ENCODE measurements around the gene TGFB3.

Gene TGFB3

DNA sequence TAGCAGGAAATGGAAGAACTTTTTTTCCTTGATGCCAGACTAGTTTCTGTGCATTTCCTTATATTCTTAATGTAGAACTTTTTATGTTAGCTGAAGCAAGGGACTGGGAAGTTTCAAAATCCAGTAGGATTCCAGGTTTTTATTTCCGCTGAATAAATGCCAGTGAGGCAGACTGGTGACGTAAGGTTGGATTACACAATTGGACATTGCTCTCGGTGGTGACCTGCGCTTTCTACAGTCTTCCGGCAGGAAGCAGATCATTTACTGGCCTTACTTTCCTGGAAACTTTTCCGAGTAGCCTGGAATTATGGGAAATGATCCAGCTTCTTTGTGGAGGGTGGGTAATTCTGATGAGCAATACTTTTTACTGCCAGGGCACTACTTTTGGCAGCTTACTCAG is 7.3 kb upstream of the TGFB3 start:
- peak overlapping the region in 6 of 21 experiments; percentile 42 to 80 (median 68) for H3K27ac ChIP-seq
- H3K4me3 ChIP-seq = no peak overlapping the region

DNA sequence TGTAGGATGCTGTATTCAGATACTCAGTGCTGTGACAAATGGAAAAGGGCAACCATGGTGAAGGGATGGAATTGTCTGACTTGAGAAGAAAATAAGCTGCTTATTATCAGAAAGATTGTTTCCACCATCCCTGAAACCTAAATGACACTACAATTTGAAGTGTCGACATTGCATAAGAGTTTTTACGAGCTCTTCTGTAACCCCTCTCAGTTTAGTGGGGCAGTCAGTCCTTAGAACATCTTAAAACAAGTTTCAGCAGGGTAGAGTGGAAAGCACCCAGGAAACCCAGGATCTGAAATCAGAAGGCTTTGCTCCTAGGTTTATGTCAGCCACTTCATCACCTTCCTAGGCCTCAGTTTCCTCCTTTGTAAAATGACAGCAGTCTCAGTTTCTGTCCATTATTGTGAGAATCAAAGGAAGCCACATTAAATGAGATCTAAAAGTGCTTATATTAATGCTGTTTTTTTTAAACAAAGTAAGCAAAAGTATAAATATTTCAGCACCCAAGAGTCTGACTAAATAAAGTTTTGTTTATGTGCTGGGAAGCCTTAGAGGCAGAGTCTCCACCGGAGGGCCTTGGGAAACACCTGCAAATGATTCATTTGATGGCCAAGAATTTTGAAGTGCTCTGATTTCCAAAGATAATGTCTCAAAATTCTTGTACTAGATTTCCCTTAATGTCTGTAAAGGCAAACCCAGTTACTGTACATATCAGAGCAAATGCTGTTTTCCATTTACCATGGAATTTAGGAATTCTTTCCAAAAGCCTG is 5.6 kb upstream of the TGFB3 start:
- Histone ChIP-seq H3K4me3 (no peak overlapping the region), H3K27ac (peak overlapping the region in 4 of 21 experiments; percentile 62 to 96 (median 83))

DNA sequence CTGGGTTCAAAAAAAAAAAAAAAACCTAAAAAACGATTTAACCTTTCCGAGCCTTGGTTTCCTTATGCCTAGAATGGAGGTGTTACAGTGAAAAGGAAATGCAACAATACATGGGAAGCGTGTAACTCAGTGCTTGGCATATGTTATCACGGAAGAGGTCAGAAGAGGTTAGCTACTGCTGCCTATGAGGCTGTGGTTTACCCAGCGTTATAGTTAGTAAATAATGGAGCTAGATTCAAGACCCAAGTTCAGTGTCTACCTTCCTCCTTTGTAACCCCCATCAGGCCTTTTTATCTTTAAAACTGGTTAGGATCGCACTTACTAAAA is 4.6 kb upstream of the TGFB3 start:
- Histone ChIP-seq H3K4me3 (peak overlapping the region; percentile 67 to 96 (median 91)), H3K27ac (peak overlapping the region in 16 of 21 experiments; percentile 37 to 96 (median 86))

- Histone ChIP-seq H3K27ac (peak within 1 kb of the TSS; percentile 37 to 96 (median 86)), H3K4me3 (peak within 1 kb of the TSS; percentile 67 to 96 (median 91))
Measured at GRCh38 chr14:75985618-75986438, 4.0 kb upstream of the TGFB3 start, which contains the start of gene IFT43. TSS of gene IFT43 (plus strand) at chr14:75985763. CDS start at chr14:75985787, 24 bp downstream.

GRCh38 chr14:75984674-75985073 is 2.9 kb upstream of the TGFB3 start:
- Histone ChIP-seq H3K27ac (no peak overlapping the region), H3K4me3 (no peak overlapping the region)

- Histone ChIP-seq H3K4me3 (peak overlapping the region; percentile 46 to 82 (median 66)), H3K27ac (peak overlapping the region in 20 of 21 experiments; percentile 78 to 95 (median 90))
Measured at GRCh38 chr14:75983019-75983358, 1.2 kb upstream of the TGFB3 start.

GRCh38 chr14:75982266-75983018 is 647 bp upstream of the TGFB3 start:
- peak overlapping the region; percentile 71 to 95 (median 90) for H3K27ac ChIP-seq
- H3K4me3 ChIP-seq = peak overlapping the region; percentile 46 to 82 (median 66)

DNA sequence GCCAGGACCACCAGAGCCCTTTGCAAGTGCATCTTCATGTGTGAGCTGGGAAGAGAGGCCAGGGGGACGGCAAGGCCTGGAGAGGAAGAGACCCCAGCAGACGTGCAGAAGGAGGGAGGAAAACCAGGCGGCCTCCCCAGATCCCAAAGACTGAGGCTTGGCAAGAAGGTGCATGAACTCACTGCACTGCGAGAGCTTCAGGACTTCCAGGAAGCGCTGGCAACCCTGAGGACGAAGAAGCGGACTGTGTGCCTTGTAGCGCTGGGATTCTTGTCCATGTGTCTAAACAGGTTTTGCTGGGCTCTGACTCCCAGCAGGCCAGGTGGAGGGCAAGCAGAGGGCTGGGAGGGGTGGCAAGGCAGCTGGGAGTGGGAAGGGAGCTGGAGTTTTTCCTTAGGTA is 939 bp downstream of the TGFB3 start:
- peak overlapping the region; percentile 46 to 82 (median 66) for H3K4me3 ChIP-seq

DNA sequence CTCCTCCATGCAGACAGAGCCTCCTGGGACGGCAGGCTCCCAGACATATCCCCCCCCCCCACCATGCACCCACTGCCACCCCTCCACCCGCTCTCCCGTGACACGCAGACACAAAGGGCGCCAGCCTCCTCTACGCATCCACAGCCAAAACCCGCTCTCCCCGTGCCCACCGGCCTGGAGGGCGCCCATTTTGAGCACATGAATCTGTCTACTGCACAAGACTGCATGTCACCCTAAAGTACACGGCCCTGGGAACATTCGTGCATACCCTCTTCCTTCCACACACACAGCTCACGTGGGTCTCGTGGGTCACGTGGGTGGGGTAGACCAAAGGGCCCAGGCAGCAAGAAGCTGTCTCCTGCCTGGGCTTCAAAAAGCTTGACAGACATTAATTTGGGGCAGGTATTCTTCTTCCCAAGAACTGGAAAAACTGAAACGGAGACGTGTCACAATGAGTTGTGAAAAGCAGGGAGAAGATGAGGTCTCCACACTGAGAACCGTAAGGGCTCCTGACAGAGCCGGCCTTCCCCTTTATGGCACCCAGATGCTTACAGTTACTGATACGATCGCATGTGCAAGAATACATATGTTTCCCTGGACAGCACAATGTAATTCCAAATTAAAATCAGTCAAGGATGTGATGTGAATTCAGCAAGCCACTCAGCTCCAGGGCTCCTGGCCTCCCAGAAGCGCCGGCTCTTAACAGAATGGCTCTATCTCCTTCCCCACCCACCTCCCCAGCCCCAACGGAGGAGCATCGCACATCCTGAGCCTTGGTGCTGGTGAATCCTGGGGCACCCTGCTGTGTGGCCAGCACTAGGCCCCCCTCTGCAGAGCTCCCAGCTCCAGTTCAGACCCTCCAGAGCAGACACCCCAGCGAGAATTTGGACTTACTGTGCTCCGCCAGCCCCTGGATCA is 1.9 kb downstream of the TGFB3 start:
- H3K4me3 ChIP-seq = peak overlapping the region; percentile 46 to 82 (median 66)
- H3K27ac ChIP-seq = peak overlapping the region in 17 of 21 experiments; percentile 2 to 95 (median 85)

More for the DNA sequence above, 939 bp downstream of the TGFB3 start:
- peak overlapping the region in 20 of 21 experiments; percentile 23 to 95 (median 88) for H3K27ac ChIP-seq

GRCh38 chr14:75979071-75979571 is 2.7 kb downstream of the TGFB3 start:
- H3K27ac ChIP-seq = peak overlapping the region in 15 of 21 experiments; percentile 13 to 95 (median 48)
- peak overlapping the region; percentile 46 to 82 (median 66) for H3K4me3 ChIP-seq

DNA sequence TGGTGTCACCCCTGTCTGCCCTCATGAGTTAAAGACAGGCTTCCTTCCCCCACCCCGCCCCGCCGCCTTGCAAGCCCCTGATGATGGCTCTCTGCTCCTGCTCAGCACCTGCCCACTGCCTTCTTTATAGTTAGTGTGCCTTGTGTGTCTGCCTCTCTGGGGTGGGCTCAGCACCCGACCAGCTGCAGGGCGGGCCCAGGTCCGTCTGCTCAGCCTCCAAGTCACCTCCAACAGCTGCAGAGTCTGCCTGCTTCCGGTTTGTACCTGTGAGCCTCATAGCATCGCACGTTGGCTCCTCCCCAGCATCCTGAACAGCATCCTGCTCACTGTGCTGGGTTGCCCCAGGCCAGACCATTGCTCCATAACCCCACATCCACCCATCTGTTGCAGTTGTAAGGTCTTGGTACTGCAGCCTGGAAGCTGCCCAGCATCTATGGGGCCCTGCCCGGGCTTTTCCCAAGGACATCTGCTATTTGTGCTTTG is 3.5 kb downstream of the TGFB3 start:
- Histone ChIP-seq H3K4me3 (peak overlapping the region in 1 of 7 experiments; percentile 66), H3K27ac (peak overlapping the region in 3 of 21 experiments; percentile 10 to 83 (median 48))

DNA sequence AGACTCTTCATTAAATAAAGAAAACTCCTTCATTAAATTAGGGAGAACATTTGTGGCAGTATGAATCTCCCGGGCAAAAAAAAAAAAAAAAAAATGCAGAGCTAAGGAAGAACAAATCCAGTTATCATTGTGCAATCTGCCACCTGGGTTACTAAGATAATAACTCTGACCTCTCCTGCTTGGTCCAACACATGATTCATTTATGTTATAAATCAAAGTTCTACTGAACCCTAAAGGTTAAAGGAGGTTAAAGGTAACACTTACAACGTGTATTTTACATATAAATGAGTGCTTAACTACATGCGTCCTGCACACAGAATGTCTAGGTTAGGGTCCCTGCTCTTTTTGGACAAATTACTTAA is 4.2 kb downstream of the TGFB3 start:
- Histone ChIP-seq H3K4me3 (no peak overlapping the region), H3K27ac (peak overlapping the region in 1 of 21 experiments; percentile 21)

- H3K27ac ChIP-seq = no peak overlapping the region
Measured at GRCh38 chr14:75976826-75977581, 4.8 kb downstream of the TGFB3 start.

DNA sequence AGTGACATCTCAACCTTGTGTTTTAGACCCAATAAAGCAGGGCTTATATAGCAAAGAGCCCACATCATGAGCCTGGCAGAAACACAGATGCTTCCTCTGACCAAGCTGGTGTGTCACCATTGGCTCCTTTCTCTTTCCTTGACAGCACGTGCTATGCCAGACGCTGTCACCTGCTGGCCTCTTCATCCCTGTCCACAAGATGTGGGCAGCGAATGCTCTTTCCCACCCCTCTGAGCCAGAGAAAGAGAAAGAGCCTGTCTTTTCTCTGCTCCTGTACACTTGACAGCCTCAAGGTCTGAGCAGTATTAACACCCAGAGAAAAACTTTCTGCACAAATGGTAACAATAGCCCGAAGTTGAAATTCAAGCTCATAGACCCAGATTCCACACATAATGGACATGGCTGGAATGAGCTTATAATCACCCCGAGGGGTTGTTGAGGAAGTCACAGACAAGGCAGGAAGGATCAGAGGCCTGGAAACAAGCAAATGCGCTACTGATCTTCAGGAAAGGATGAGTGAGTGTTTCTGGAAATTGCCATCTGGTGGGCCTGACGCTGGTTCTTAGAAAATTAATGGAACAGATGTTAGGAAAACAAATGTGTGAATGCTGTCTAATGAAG is 8.9 kb downstream of the TGFB3 start:
- no peak overlapping the region for H3K4me3 ChIP-seq
- H3K27ac ChIP-seq = no peak overlapping the region

More at GRCh38 chr14:75976826-75977581, 4.8 kb downstream of the TGFB3 start:
- H3K4me3 ChIP-seq = no peak overlapping the region

DNA sequence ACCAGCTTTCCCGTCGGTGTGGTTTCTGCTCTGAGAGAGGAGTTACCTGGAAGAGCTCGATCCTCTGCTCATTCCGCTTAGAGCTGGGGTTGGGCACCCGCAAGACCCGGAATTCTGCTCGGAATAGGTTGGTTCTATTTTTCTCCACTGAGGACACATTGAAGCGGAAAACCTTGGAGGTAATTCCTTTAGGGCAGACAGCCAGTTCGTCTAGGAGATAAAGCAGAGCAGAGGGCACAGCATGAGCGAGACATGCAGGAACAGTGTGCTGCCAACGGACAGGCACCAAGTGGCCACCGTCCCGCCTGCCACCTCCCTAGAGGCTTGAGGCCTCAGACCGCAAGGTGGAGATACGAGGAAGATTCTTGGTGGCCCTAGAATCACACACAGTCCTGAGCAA is 10.3 kb downstream of the TGFB3 start:
- Histone ChIP-seq H3K27ac (no peak overlapping the region), H3K4me3 (no peak overlapping the region)

DNA sequence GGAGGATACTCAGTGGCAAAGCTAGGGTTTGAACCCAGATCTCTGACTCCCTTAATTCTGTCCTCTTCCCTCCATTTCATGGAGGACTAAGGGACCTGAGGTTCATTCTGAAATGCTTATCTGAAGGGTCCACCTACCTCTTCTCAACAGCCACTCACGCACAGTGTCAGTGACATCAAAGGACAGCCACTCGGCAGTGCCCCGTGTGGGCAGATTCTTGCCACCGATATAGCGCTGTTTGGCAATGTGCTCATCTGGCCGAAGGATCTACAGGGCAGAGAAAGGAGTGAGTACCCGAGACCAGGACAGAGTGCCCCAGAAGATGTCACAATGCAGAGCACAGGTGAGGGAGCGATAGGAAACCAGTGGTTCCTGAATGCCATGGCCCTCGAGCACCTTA is 10.8 kb downstream of the TGFB3 start:
- Histone ChIP-seq H3K27ac (no peak overlapping the region), H3K4me3 (no peak overlapping the region)

DNA sequence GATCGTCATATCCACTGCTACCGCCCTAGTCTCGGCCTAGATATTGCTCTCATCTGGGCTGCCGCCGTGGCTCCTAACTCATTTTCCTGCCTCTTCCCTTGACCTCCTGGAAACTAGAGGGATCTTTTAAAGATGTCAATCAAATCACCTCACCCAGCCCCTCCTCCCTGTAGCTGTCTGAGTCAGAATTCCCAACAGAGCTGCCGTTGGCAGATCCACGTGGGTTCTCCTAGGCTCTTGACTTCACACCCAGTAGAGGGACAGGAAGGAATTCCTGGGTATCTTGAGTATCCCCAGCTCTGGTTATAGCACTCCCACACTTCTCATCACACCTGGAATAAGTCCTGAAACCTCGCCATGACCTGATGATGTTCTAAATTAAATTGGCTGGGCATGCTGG is 11.9 kb downstream of the TGFB3 start:
- Histone ChIP-seq H3K4me3 (no peak overlapping the region), H3K27ac (no peak overlapping the region)
